RWPE1 (cell line): Measurements from ENCODE around the gene SMCO2.

Source experiments
- CTCF ChIA-PET: fragments of 350-600 bp; sonication (Branson Sonifier 250); formaldehyde crosslinking; extraction: SDS; loops from one replicate; lab custom pipeline; 2021; lab: Yijun Ruan, JAX
- POLR2A ChIA-PET: fragments of 400-600 bp; formaldehyde crosslinking; extraction: SDS; loops from one replicate; lab custom pipeline; 2020; ENCODE audit warnings: antibody characterized with exemption; ENCODE audit not compliant: low non-redundant PET; lab: Yijun Ruan, JAX
- DNase-seq: peaks from one replicate; pipeline ENCODE4 v3.0.0; 2012; ENCODE audit warnings: low spot score
- H3K27ac ChIP-seq: fragments of 450-650 bp; 2 replicates; pipeline ENCODE4 v1.5.1; 2017
- CTCF ChIP-seq: fragments of 450-650 bp; conservative IDR thresholded peaks from 2 replicates; pipeline ENCODE4 v1.5.1; 2017; ENCODE audit warnings: low read depth, mild to moderate bottlenecking

Gene SMCO2

DNA sequence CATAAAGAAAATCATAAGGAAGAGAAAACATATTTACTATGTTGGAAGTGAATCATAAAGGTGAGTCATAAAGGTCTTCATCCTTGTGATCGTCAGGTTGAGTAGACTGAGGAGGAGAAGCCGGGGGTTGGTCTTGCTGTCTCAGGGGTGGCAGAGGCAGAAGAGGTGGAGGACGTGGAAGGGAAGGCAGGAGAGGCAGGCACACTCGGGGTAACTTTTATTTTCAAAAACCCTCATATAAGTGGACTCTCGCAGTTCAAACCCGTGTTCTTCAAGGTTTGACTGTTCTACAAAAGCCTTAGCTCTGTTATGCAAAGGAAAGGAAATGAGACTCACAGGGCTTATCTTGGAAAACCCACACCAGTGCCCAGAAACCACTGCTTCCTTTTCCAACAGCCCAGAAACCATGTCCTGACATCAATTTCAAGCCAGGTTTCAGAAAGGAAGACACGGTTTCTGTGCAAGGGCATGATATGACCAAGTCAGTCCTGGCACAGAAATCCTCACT is 14.0 kb downstream of the SMCO2 start:
- POLR2A ChIA-PET, result no interaction called here
- no peak overlapping the region for H3K27ac ChIP-seq
- DNase-seq, result peak; percentile 5
- no peak for TF ChIP-seq CTCF
- CTCF ChIA-PET, result no interaction called here

DNA sequence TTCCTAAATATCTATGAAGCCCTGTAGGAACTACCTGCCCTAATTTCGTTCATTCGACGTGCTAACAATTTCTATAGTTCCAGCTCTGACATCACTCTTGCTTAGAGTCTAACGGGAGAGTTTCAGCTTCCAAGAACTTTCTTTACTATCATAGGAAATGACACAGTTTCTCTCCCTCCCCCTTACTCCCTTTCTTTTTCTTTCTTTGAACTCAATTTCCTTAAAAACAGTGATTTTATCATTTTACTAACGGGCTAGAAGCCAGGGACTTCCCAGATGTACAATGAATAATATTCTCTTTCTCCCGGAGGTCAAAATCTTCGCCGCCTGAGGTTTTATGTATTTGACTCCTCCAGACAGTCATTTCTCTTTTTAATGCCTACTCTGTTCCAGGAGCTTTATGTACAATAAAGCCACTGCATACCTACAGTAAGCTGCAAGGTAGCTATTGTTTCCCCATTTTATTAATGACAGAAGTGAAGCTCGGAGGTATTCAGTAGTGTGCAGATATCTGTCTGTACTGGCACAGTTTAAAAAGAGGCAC is 15.7 kb downstream of the SMCO2 start:
- H3K27ac ChIP-seq, result no peak overlapping the region
- TF ChIP-seq CTCF, result no peak
- ChIA-PET CTCF (interaction anchor here (0.7 kb wide), 1 partner anchor 28 kb away, joined by 3 read pairs; no protein-coding TSS in a partner anchor), POLR2A (no interaction called here)
- DNase-seq, result no peak

DNA sequence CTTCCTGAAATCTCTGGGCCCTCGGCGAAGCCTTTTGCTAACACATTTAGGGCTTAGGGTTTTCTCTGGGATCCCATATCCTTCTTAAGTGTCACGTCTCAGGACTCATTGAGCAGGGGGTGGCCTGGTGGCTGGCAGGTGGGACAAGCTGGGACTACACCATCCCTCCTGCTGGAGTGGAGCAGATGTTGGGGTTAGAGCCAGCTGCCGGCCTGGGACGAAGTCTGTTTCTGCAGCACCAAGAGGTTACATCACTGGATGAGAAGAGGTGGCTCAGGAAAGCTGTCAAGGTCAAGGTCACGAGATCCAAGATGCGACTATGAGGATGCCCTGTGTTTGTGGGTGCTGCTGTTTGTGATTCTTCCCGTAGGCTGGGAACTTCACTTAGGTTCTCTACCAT is 16.3 kb downstream of the SMCO2 start:
- no peak for DNase-seq
- TF ChIP-seq CTCF, result no peak
- ChIA-PET CTCF (no interaction called here), POLR2A (no interaction called here)
- no peak overlapping the region for H3K27ac ChIP-seq

DNA sequence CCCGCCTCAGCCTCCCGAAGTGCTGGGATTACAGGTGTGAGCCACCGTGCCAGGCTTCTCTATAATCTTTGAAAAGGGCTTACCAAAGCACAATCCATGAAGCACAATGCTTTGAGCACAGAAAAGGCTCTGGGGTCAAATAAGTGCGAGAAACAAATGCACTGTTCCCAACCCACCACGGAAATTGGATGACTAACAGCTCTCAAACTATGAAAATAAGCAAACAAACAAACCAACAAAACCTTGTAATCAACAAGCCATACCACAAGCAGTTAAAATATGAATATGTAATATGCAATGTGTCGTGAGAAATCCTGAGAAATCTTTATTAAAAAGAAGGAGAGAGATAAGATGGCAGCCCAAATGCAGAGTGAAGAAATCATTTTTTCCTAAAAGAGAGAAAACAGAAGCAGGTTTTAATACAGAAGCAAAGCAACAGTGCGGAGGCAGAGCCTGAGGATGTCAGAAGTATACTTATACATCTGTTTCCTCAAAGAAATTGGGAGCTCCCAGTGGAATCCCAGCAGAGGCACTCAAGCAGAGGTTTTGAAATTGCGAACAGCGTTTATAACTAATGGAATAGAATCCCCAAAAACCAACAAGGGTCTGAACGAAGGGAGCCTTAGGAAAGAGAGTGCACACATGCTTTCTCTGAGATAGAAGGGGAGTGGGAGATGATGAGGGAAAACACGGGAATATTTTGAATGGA is 17.1 kb downstream of the SMCO2 start:
- no peak overlapping the region for H3K27ac ChIP-seq
- CTCF ChIA-PET, result interaction anchor here (0.6 kb wide), 1 partner anchor 469 kb away, joined by 3 read pairs; no protein-coding TSS in a partner anchor
- TF ChIP-seq CTCF, result no peak
- DNase-seq, result no peak
- POLR2A ChIA-PET, result no interaction called here

GRCh38 chr12:27464220-27464554 is 17.7 kb downstream of the SMCO2 start:
- TF ChIP-seq CTCF, result no peak
- no peak for DNase-seq
- ChIA-PET CTCF (interaction anchor here (0.6 kb wide), 1 partner anchor 470 kb away, joined by 3 read pairs; no protein-coding TSS in a partner anchor), POLR2A (no interaction called here)
- no peak overlapping the region for H3K27ac ChIP-seq

DNA sequence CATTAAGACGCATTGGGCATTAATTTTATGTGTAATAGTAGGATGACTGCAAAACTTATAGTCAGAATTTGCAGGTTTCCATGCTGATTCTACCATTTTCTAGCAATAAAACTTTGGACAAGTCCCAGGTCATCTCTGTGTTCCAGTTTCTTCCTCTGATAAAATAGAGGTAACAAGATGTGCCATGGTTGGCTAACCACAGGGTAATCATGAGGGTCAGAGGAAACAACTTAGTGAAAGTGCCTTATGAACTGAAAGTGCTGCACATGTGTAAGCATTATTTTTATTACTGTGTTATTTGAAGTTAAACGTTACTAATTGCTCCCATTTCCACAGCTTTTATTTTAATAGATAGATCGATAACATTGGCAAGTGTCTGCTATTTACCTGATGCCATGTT is 21.1 kb downstream of the SMCO2 start:
- no peak overlapping the region for H3K27ac ChIP-seq
- no peak for DNase-seq
- TF ChIP-seq CTCF, result no peak
- ChIA-PET POLR2A (no interaction called here), CTCF (no interaction called here)
